Natural killer cell (primary cell): ENCODE data around the gene EYS. TPM values are rescaled to one million over a fixed set of nuclear protein-coding genes. Genes with fewer than 3 reads are reported as not detected.

Source experiments
- ATAC-seq, 3 donors: fragments of 150-1000 bp in 2 of 3; fragments of 200-7000 bp in 1 of 3; cut with Tn5 transposase; 1 replicate in 1 of 3; 2 replicates in 2 of 3; pipeline ENCODE4 v1.10.0; 2021; ENCODE audit warnings: mild to moderate bottlenecking in 2 of 3, moderate library complexity in 2 of 3
- DNase-seq, 2 donors: peaks; one replicate each; pipeline versions ENCODE4 v3.0.0 to v3.0.0-alpha.2; 2013 to 2021; ENCODE audit warnings: mixed read lengths in 1 of 2
- H3K27ac ChIP-seq: one replicate; pipeline ENCODE4 v1.5.1; 2013; ENCODE audit warnings: mild to moderate bottlenecking, low read length
- H3K27me3 ChIP-seq: one replicate; pipeline ENCODE4 v1.6.1; 2013; ENCODE audit warnings: low read length; ENCODE audit not compliant: control insufficient read depth, insufficient read depth
- H3K36me3 ChIP-seq: one replicate; pipeline ENCODE4 v1.6.1; 2013; ENCODE audit warnings: low read length; ENCODE audit not compliant: control insufficient read depth, insufficient read depth
- H3K4me1 ChIP-seq: one replicate; pipeline ENCODE4 v1.6.1; 2013; ENCODE audit warnings: low read length; ENCODE audit not compliant: control insufficient read depth, insufficient read depth
- H3K4me3 ChIP-seq: one replicate; pipeline ENCODE4 v1.5.1; 2013; ENCODE audit warnings: low read length
- H3K9me3 ChIP-seq: one replicate; pipeline ENCODE4 v1.6.1; 2013; ENCODE audit warnings: low read length; ENCODE audit not compliant: control insufficient read depth, insufficient read depth
- H3K27ac Mint-ChIP-seq, 2 donors: one replicate each; pipeline ENCODE4 v1.8.0; 2022; ENCODE audit warnings: mild to moderate bottlenecking in 2 of 2, mixed read lengths in 2 of 2, moderate library complexity in 1 of 2
- H3K27me3 Mint-ChIP-seq, 2 donors: one replicate each; pipeline ENCODE4 v1.8.0; 2022; ENCODE audit warnings: low read depth in 2 of 2, mixed read lengths in 2 of 2
- H3K36me3 Mint-ChIP-seq: one replicate; pipeline ENCODE4 v1.8.0; 2022; ENCODE audit warnings: mixed read lengths
- H3K4me1 Mint-ChIP-seq, 2 donors: one replicate each; pipeline ENCODE4 v1.8.0; 2022; ENCODE audit warnings: mixed read lengths in 2 of 2
- H3K4me3 Mint-ChIP-seq: one replicate; pipeline ENCODE4 v1.8.0; 2022; ENCODE audit warnings: mild to moderate bottlenecking, moderate library complexity, mixed read lengths
- H3K9me3 Mint-ChIP-seq, 2 donors: one replicate each; pipeline ENCODE4 v1.8.0; 2022; ENCODE audit warnings: mixed read lengths in 2 of 2
- CTCF ChIP-seq: fragments of 200-600 bp; IDR thresholded peaks from one replicate; pipeline ENCODE4 v1.8.0; 2022; ENCODE audit warnings: antibody characterized with exemption
- WGBS: methylation state at CpG from one replicate; pipeline ENCODE4 v1.1.7; 2013; ENCODE audit warnings: missing lambda C conversion rate; ENCODE audit not compliant: insufficient coverage; 5-methylcytosine and 5-hydroxymethylcytosine counted together
- intact Hi-C: fragments of 100-400 bp; cut with micrococcal nuclease; formaldehyde crosslinking; loops from one replicate; pipeline ENCODE4 v1.14.2; 2022
- total RNA-seq, 4 donors: library from RNA; stranded (reverse); fragments of 120-200 nt in 1 of 4; gene quantifications; one replicate each; pipeline versions ENCODE4 v1.2.3 to v1.2.4, GENCODE V29; 2013 to 2022

EYS gene
- total RNA-seq, 3 donors from 2014 or later (not counting 1 experiment from before 2014, with no cell fraction given): 0.55 TPM; not detected in 2

DNA sequence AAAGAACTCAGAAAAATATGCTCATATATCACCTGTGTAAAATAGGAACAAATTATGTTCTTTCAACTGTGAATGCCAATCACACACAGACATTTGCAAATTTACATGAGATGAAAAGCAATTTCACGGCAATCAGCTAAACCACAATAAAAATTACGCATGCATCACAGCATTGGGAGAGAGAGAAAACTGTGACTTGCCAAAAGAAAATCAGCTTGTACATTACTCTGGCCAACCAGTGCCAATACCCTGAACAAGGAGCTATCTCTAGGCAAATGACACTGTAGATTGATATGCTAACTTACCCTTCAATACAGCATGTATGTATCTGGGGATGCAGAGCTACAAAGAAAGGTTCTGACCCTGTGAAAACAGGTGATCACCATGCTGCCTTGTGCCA is 515.6 kb downstream of the EYS start:
- H3K36me3 Mint-ChIP-seq: no peaks in the 10 kb centered on the region
- no peak for DNase-seq
- peaks cover 7 to 15% of the 10 kb centered on the region in 2 donors for H3K9me3 Mint-ChIP-seq
- 79% methylated on average over 2 of the region's 2 CpGs for WGBS
- no peak for ATAC-seq
- H3K27ac ChIP-seq: no peak overlapping the region
- no peaks in the 10 kb centered on the region for H3K9me3 ChIP-seq
- no peaks in the 10 kb centered on the region for H3K4me1 Mint-ChIP-seq
- H3K4me1 ChIP-seq: no peaks in the 10 kb centered on the region
- no peaks in the 10 kb centered on the region for H3K27me3 ChIP-seq
- intact Hi-C loops: no loop called here
- no peak overlapping the region for H3K4me3 Mint-ChIP-seq
- no peak overlapping the region for H3K4me3 ChIP-seq
- no peaks in the 10 kb centered on the region for H3K27me3 Mint-ChIP-seq
- no peak overlapping the region for H3K27ac Mint-ChIP-seq
- no peak for TF ChIP-seq CTCF
- no peaks in the 10 kb centered on the region for H3K36me3 ChIP-seq

GRCh38 chr6:65189236-65189881 is 517.7 kb downstream of the EYS start:
- WGBS: 55% methylated on average over 4 of the region's 5 CpGs
- no peak for DNase-seq
- intact Hi-C loops: no loop called here
- no peak for TF ChIP-seq CTCF
- Histone ChIP-seq H3K36me3 (no peaks in the 10 kb centered on the region), H3K27ac (no peak overlapping the region), H3K9me3 (no peaks in the 10 kb centered on the region), H3K4me1 (no peaks in the 10 kb centered on the region), H3K27me3 (no peaks in the 10 kb centered on the region), H3K4me3 (no peak overlapping the region)
- no peak overlapping the region for H3K4me3 Mint-ChIP-seq
- no peaks in the 10 kb centered on the region for H3K27me3 Mint-ChIP-seq
- H3K27ac Mint-ChIP-seq: no peak overlapping the region
- no peaks in the 10 kb centered on the region for H3K4me1 Mint-ChIP-seq
- no peaks in the 10 kb centered on the region for H3K36me3 Mint-ChIP-seq
- H3K9me3 Mint-ChIP-seq: peaks cover 8 to 14% of the 10 kb centered on the region in 2 donors
- no peak for ATAC-seq

DNA sequence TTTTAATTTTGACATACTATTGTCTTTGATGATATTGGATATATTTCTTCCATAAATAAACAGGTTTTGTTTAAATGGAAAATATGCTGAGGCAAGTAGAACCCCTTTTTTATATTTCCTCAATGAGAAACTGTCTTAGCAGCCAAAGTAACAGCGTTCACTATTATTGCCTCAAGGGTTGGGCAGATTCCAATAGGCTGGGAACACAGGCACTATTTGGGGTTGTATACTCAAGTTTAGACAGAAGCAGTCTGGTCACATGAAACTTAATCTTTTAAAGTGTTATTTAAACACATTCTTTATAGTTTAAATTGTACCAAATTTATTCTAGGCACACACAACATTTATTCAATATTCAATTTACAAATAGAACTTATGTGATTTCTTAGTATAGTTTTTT is 520.2 kb downstream of the EYS start:
- H3K4me1 Mint-ChIP-seq: no peaks in the 10 kb centered on the region
- Histone ChIP-seq H3K4me3 (no peak overlapping the region), H3K27ac (no peak overlapping the region), H3K9me3 (no peaks in the 10 kb centered on the region), H3K27me3 (no peaks in the 10 kb centered on the region), H3K4me1 (no peaks in the 10 kb centered on the region), H3K36me3 (no peaks in the 10 kb centered on the region)
- H3K36me3 Mint-ChIP-seq: no peaks in the 10 kb centered on the region
- no peak for DNase-seq
- WGBS: no CpG with 5 or more reads among the region's 1 CpG
- ATAC-seq: no peak
- intact Hi-C loops: no loop called here
- peaks cover 8 to 11% of the 10 kb centered on the region in 2 donors for H3K9me3 Mint-ChIP-seq
- H3K4me3 Mint-ChIP-seq: no peak overlapping the region
- TF ChIP-seq CTCF: no peak
- no peaks in the 10 kb centered on the region for H3K27me3 Mint-ChIP-seq
- no peak overlapping the region for H3K27ac Mint-ChIP-seq

- TF ChIP-seq CTCF: no peak
- intact Hi-C loops: no loop called here
- ATAC-seq: no peak
- no peak overlapping the region for H3K4me3 ChIP-seq
- no peak for DNase-seq
- H3K27ac Mint-ChIP-seq: no peak overlapping the region
- no peaks in the 10 kb centered on the region for H3K36me3 ChIP-seq
- peaks cover 5 to 6% of the 10 kb centered on the region in 2 donors for H3K9me3 Mint-ChIP-seq
- H3K27me3 ChIP-seq: no peaks in the 10 kb centered on the region
- no peaks in the 10 kb centered on the region for H3K4me1 Mint-ChIP-seq
- peaks cover 4% of the 10 kb centered on the region for H3K9me3 ChIP-seq
- H3K4me3 Mint-ChIP-seq: no peak overlapping the region
- peaks cover 7% of the 10 kb centered on the region for H3K36me3 Mint-ChIP-seq
- WGBS: 80% methylated on average over 2 of the region's 2 CpGs
- H3K4me1 ChIP-seq: no peaks in the 10 kb centered on the region
- H3K27ac ChIP-seq: no peak overlapping the region
- no peaks in the 10 kb centered on the region for H3K27me3 Mint-ChIP-seq
Observed at GRCh38 chr6:65182681-65183080, 524.3 kb downstream of the EYS start.
